ENCODE data around the gene SLC47A2. TPM values are rescaled to one million over a fixed set of nuclear protein-coding genes. Genes with fewer than 3 reads are reported as not detected.

SLC47A2 gene
- polyA plus RNA-seq, 10 donors: 0.13 to 0.49 (median 0.24) TPM; not detected in 1

GRCh38 chr17:19646788-19647696 is 69.3 kb downstream of the SLC47A2 start:
- peak in 1 of 3 donors; percentile 20 for DNase-seq

GRCh38 chr17:19645734-19646201 is 70.6 kb downstream of the SLC47A2 start:
- DNase-seq: peak in 1 of 3 donors; percentile 29

DNA sequence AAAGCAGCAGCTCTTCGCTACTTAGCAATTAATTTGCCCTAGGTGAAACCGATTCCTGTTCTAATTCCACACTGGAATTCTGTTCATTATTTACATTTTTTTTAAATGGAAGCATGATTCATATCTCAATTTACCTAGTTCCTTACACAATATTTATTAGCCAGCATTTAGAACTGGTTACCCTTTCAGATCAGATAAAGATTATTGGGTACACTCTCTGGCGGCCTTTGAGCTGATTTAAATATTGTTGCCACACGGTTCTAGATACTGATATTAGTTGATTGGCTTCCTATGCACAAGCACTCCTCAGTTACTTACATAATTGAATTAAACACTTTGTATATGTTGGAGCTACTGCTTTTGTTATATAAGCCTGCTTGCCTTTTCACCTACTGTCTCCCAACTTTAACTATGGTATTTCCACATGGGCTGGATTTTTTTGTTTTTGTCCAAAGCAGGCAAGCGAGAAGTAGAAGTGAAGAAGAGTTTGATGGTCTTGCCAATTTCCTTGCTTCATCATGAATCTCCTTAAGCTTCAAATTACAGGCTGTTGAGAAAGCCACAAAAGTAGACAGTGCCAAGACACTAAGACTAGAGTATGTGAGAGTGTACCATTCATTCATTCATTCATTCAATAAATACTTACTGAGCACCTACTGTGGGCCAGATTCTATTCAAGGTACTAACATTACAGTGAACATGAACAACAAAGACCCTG is 71.7 kb downstream of the SLC47A2 start:
- no peak for DNase-seq

- no peak for DNase-seq
These were observed 74.0 kb downstream of the SLC47A2 start for GRCh38 chr17:19642373-19642893.

- DNase-seq: no peak
These were observed 74.6 kb downstream of the SLC47A2 start for GRCh38 chr17:19641687-19642372.

- DNase-seq: no peak
These were observed 84.5 kb downstream of the SLC47A2 start for GRCh38 chr17:19631905-19632304.

- DNase-seq: no peak
These were observed 85.7 kb downstream of the SLC47A2 start for GRCh38 chr17:19630661-19631060.

DNA sequence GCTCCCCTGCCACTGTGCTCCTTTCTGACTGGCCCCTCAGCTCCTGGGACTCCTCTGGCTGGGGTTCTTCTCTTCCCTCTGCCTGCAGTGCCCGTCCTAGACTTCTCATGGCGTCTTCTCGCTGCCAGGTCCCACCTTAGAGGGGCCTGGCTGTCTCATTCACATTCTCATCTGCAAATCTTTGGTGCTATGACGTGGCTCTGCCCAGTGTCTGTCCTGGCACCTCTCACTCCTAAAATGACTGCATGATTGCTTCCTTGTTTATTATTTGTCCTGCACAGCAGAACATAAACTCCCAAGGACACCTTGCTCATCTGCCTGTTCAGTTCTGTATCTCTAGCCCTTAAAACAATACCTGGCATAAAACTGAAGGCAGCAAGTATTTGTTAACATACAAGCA is 86.3 kb downstream of the SLC47A2 start:
- DNase-seq: no peak

DNA sequence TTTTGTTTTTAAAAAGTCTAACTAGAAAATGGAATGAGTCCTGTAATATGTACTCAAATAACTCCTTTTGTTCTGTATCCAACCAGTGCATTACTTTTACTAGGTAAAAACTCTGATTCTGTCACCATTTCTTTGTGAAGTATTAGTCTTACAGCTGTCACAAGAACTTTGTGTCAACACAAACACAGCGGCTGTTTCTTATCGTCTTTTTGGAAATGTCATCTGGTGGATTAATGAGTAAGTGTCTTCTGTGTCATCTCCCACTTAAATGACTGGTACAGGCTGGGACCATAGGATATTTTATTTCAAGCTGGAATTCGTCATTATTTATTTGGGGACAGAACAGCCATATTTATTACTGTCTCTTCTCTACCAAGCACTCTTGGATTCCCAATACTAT is 86.9 kb downstream of the SLC47A2 start:
- no peak for DNase-seq

Other genes with a start within 250 kb of the SLC47A2 start
- 1 to 10 TPM in 9 of 10 donors, under 1 TPM in 1; 0.62 to 3.1 (median 1.5) TPM for gene SLC47A1, start 182.7 kb downstream of the SLC47A2 start, polyA plus RNA-seq (ENCODE audit: insufficient read length in 10 of 10)
- 10 to 100 TPM; 27.2 to 47.9 (median 34.1) TPM for gene ALDH3A2, start 67.8 kb downstream of the SLC47A2 start, polyA plus RNA-seq (ENCODE audit: insufficient read length in 10 of 10)
- under 1 TPM in 8 of 10 donors, not detected in 2; 0.12 to 0.34 (median 0.28) TPM for gene ALDH3A1, start 31.7 kb upstream of the SLC47A2 start, polyA plus RNA-seq (ENCODE audit: insufficient read length in 10 of 10)
- gene ULK2, start 151.4 kb upstream of the SLC47A2 start, polyA plus RNA-seq (ENCODE audit: insufficient read length in 10 of 10): 10 to 100 TPM; 15.5 to 26.8 (median 20.2) TPM